OCI-M1 (cell line): ENCODE measurements around the gene TFAP2D.

Experiments
- DNase-seq: peaks from one replicate; lab custom pipeline; 2025; lab: John Stamatoyannopoulos, UW

The TFAP2D gene

DNA sequence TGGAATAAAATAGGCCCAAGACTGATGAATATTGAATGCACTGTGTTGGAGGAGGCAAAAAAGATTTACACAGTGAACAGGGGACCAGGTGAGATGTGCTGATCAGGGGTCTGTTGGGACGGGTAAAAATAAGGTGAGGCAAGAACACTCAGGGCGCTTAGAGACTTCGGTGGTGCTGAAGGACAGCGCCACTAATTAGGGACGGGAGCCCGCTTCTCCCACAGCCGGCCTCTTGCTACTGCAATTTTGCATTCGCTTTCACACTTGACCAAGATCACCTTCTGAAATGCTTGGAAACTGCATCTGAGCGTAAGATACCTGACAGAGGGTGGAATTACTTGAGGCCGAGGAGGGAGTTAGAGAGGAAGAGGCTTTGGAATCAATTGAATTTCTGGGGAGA lies 7.3 kb downstream of the TFAP2D start:
- peak; percentile 50 for DNase-seq

DNA sequence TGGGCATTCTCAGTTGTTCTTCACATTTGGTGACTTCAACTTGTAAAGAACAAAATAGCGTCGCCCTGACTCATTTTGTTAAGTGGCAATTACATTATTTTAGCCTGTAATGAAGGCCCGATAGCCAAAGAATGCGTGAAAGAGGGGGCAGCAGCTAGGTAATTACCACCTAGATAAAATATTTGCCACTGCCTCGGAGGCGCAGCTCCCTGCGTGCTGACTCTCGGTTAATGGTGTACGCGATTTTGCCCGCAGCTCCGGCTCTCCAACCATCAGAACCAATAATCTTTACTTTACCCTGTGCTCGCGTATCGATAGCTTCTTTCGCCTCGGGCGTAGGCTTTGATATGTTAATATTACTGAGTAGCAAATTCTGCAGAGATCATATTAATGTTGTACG lies 8.7 kb downstream of the TFAP2D start:
- DNase-seq: no peak

DNA sequence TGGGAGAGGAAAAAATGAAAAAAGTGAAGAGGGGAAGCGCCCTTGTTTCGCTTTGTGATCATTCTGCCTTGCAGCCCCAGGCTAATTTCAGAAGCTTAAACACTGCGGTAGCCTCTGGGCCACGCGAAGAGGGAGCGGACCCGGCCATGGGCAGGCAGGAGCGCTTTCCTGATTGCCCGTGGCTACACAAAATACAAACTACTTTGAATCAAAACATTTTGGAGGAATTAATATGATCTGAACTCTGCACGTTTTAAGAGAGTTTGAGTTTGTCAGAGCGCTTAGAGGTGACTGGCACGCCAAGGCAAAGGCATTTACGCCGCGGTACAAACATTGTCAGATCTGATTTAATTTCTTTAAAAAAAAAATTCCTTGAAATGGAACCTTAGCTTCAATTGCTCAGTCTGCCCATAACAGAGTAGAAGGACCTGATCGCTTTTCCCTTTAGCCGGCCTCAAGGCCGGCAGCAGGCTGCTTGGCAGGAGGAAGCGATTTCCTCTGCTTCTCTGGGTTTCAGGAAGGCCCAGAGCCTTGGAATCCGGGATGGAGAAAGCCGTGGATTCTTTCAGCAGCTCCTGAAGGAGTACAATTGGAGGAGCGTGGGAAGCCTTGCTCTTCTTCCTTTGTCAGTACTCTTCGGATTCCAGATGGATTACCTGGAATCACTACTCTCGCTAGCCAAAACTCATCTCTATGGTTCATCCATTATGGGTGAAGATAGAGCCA lies 9.7 kb downstream of the TFAP2D start:
- no peak for DNase-seq

DNA sequence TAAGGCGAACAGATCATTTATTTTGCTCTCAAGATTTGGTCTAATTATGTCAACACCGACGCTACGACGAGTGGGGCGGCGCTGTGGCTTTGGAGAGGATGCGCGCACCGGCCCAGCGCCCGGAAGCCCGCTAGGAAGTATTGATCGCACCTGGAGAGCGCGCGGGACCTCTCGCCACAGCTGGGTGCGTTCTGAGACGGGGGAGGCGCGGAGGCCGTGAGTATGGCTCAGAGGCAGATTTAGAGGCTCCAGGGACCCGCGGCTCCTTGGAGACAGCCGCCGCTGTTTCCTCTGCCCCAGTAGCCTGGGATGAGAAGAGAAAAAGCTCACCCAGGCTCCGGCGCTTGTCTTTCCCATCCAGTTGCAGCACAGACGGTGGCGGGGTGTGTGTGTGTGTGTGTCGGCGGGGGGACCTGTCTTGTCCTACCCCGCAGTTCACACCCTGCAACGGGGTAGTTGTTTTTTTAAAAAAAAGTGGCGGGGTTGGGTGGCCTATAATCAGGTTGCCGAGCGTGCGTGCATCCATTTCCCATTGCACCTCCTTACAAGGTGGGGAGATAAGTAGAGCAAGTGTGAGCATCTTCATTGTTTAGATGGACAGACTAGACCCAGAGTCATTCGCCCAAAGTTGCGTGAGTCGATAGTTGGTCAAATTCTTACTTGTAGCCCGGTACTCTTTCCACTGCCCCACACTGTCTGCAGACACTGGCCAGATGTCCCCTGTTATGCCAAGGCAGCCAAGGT lies 11.2 kb downstream of the TFAP2D start:
- DNase-seq: no peak

DNA sequence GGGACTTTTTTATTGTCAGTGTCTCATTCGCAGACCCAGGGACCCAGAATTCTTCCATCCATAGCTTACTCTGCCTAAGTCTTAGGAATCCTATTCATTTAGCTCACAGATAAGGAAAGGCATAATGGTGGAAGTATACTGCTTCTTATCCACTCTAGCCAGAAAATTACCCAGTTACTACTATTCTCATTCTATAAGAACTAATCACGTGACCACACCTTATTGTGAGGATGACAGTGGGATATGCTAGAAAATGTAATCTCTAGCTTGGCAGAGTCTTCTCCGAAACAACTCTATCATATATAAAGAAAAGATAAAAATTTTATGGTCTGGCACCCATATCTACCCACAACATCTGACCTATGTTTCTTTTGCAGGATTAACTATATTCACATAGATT lies 21.2 kb downstream of the TFAP2D start:
- no peak for DNase-seq

DNA sequence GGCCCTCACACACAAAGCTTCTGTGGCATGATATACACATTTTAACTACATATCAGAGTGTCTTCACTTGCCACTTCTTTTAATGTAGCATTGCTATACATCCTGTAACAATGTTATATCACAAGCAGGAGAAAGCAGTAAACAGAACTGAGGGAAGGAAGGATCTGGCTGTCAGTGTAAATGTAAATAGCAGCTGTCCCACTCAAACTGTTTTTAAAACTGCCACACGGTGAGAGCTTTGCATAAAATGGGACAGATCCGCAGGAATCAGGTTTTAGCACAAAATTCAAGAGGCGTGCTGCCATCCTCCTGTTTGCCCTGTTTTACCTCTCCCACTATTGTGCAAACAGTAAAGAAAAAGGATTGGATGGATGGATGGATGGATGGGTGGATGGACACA lies 28.8 kb downstream of the TFAP2D start:
- no peak for DNase-seq

DNA sequence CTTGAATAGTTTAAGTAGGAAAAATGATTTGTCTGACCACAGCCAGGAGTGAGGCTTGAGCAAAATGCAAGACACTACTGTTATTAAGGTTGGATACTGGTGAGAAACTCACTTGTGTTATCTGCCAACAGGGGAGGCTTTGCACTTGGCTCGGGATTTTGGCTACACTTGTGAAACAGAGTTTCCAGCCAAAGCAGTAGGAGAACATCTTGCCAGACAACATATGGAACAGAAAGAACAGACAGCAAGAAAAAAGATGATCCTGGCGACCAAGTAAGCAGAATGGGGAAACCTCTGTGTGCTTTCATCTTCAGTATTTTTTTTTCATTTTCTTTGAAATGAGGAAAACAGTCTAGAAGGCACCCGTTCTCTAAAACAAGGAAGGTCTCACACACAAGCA lies 31.6 kb downstream of the TFAP2D start:
- no peak for DNase-seq

DNA sequence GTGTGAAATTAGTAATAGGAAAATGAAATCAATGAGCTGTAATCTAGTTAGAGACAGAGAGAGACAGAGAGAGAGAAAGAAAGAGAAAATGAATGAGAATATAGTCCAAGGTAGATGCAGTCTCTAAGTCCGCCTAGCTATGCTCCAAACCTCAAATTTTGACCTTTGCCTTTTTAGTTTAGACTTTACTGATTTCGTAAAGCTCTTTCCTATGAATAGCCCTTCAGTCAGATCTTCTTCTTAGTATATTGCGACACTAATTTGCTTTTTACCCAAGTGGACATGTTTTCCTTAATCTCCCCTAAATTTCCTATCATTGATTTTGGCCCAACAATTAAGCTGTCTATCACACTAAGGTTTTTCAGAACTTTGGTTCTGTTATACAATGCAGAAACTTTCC lies 49.5 kb downstream of the TFAP2D start:
- no peak for DNase-seq

DNA sequence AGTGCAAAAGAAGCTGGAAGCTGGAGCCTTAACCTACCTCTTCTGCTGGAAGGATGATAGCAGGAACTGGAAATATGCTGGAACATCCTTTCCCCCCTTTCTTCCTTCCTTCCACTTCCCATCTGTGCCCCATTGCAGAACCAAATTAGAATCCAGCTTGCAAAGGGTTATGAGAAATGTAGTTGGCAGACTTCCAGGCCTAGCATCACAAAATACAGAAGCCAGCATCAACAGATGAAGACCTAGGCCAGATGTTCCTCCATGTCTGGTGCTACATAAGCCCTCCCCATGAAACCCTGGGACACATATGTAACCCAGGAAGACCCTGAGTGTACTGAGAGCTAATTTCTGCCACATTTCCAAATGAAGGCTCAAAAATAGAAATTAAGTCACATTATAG lies 65.4 kb downstream of the TFAP2D start:
- no peak for DNase-seq

DNA sequence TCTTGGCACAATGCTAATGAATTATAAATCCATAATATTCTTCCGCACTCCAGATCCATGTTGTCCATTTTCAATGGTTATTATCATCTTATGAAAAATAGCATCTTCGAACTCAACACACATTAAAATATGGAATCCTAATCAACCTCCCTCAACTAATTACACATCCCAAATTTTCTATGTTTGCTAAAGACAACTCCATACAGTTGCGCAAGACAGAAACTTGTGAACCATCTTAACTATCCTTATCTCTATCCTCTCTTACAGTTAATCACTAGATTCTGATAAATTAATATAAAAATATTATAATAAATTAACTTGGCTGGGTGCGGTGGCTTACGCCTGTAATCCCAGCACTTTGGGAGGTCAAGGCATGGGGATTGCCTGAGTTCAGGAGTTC lies 67.1 kb downstream of the TFAP2D start:
- DNase-seq: no peak

DNA sequence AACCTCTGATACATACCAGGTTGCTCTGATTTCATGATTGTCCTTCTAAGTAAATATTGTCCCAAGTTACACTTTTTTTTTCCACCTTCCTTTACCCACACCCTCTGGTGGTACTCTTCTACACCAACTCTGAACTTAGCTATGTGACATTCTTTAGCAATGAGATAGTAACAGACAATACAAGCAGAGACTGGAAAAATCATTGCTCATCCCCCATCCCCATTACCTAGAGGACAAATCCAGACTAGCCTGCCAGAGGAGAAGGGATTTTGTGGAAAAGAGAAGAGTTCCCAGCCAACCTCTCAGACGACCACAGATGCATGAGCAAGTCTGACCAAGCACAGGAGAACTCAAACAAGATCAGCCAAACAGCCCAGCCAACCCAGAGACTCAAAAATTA lies 72.6 kb downstream of the TFAP2D start:
- no peak for DNase-seq

DNA sequence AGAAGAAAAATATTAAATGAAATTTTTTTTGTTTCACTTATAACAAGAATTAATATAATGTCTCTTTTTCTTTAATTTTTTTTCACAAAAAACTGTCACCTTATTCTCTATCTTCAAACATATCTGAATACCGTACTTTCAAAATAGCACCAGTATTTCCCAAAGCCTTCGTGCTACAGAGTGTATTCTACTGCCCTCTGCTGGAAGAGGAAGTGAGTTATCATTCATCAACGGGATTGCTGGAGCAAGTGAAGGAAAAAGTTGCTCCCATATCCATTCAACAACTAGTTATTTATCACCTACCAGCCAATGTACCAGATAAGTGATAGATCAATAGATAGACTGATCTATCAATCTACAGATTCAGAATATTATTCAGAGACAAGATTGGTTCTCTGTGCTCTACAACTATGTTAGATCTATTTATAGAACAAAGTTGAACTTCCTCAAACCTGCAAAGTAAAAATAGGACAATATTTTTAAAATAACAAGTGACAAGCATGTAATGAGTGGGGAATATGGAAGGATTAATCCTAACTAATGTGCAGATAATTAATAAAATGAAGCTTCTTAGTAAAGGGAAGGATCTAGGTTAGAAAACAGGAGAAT lies 78.7 kb downstream of the TFAP2D start:
- DNase-seq: peak; percentile 75

DNA sequence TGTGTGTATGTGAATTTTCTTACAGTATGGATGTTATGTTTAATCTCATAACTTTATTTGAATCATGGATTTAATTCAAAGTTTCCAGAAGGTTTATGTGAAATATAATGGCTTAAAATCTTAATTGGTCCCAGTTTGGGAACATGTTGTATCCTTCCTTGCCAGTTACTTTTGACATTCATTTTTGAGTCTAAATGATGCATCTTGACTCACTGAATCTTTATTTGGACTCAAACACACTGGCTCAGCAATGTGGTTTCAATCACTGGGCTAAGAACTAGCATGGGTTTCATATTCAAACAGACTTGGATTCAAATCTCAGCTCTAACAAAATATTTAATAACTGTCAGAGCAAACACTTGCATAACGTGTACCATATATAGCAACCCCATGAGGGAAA lies 79.4 kb downstream of the TFAP2D start:
- no peak for DNase-seq

DNA sequence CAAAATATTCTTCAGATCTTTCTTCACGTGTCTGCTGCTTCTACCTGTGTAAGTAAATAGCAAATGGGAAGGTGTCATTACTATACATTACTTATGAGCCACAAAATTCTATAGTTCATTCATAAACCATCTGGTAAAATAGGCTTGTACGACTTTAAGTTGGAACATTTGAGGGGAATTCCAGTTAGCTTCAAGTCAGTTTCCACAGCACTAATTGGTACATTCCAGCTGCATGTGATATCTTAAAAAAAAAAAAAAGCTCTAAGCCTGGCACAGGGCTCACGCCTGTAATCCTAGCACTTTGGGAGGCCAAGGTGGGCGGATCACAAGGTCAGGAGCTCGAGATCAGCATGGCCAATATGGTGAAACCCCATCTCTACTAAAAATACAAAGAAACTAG lies 82.2 kb downstream of the TFAP2D start:
- no peak for DNase-seq

DNA sequence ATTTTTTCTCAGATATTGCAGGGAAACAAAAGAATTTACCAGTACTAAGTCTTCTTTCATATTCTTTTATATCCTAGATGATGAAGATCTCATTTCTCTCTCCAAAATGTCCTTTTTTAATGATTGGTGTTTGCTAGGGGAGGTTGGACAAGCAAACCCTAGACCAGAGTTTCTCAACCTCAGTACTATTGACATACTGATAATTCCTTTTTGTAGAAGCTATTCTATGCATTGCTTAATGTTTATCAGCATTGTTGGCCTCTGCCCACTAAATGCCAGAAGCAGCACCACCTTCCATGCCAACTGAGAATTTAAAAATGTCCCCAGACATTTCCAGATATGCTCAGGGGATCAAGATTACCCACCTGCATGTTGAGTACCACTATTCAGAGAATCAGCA lies 91.0 kb downstream of the TFAP2D start:
- DNase-seq: no peak

DNA sequence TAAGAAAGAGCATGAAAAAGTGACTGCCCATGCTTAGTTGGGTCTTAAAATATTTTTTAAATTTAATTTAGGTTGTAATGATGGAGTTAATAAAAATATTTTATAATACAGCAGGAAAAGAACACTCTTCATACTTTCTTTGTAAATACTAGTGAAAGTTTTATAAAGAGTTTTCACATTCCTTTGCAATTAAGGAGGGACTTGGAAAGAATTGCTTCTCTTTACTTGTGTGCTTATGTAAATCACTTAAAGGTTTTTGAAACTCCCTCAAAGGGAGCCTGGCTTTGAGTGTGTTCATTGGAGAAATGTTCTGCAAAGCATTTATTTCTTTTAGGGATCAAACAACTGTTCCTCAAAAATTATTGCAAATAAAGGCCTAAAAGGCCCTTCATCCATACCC lies 93.7 kb downstream of the TFAP2D start:
- no peak for DNase-seq

DNA sequence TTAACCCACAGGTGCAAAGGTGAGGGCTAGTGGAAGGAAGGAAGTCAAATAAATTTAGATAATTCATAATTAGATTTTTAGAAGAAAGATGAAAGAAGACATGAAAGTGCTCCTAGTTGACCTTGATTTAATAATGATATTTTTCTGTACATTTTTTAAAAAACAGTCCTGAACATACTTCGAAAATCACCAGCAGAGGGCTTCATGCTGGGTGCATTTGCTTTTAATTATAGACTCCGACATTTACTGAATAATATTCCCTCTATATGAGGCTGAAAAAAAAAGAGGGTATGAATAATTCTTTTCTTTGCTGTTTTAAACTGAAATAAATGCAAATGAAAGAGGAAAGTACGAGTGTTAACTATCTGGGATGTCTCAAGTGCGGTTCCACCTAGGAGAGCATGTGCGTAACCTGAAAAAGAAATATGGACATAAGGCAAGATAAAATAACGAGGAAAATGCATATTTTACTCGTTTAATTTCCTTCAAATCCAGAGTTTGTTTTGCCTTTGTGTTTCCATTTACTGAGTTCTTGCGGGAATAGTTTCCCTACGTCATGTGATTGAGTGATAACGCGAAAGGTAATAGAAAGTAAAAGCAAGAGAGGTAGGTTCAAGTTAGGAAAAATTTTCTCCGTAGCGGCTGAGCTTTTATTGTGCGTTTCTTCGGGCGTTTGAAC lies 102.2 kb downstream of the TFAP2D start:
- peak; percentile 74 for DNase-seq

DNA sequence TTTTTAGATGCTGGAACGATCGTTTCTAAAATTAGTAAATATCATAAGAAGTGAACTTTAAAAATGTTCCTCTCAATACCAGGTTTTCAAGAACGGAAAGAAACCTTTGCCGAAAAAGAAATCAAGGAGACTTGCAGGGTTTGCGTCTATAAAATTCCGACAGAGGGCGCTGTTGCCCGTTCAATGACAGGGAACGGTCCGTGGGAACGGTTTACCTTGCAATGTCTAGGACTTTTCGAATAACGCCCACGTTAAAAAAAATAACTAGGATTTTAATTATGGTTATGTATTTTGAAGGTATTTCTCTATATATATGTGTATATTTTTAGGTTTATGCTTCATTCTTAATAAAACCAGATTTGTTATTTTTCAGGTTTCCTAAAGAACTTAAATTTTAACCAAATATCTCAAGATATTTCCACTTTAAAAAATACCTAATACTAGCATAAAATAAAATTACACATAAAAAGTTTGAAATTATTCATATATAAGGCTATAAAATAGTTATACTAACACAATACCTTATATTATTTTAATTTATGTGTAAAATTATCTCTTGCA lies 102.9 kb downstream of the TFAP2D start:
- peak; percentile 92 for DNase-seq

DNA sequence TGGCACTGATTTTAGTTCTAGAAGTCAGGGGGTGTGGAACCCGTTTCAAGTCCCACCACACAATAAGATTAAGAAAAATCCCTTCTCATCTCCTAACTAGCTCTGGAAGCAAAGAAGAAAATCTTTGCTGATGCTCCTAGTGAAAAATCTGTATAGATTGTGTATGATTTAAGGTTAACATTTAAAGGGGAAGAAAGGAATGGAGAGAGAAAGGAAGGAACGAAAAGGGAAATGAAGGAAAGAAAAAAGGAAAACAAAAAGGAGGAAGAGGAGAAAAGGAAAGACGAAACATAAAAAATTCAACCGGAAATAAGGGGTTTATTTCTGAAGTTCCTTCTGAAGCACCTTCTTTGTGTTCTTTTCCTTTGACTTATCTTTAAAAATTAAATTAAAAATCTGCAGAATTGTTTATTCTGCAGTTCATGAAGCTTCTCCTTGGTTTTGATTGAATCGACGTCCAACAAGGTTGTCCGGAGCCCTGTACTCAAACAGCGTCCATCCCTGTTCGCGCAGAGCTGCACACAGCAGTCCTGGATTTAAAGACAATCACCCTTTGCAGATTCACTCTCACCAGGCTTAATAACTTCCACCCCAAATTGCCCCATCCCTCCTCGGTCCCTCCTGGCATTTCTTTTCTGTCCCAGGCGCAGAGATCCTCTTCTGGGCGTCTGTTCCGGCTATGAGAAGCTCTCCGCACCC lies 103.8 kb downstream of the TFAP2D start:
- no peak for DNase-seq

DNA sequence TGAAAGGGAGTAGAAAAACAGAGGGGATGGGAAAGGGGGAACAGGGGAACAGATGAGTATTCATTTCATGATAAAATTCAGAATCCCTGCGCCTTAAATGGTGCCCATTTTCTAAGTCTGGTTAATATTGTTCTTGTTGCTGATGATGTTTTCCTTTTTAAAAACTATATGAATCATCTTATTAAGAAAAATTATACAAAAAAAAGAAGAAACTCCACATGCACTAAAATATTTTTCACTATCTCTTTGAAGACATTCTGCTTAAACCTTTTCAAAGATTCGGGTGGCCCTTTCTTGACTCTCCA lies 104.3 kb downstream of the TFAP2D start:
- DNase-seq: no peak

DNA sequence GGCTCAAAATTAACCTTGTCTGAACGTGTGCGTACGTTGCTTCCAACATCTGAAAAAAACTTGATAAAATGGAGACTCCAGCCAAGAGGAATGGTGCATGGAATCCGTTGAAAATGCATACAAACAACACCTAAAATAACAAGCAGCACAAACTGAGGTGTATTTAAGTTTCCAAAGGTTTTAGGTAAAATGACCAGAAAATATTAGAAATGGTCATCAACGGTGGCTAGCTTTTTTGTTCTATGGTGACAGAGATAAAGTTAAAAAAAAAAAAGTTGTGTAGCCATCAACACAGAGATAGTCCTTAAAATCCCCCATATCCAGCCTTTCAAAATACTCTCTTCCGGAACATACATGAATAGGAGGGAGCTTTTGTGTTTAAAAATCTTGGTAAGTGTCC lies 104.7 kb downstream of the TFAP2D start:
- no peak for DNase-seq

DNA sequence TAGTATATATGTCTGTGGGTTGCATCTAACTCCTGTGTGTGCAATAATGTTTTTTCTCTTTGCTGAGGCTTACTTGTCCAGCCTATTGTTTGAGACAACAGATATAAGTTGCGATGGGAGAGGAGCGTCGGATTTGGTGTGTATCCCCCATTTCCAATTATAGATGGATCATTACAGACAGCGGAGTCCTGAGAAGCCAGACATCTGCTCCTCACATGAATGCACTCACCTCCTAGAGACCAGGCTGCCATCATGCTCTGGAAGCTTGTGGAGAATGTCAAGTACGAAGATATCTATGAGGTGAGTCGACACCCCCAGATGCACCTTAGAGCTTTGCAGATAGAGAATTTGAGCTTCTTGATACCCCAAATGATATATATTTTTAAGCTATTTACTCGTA lies 105.3 kb downstream of the TFAP2D start, which contains the start of gene TFAP2B:
Gene TFAP2B (plus strand): TSS at position 199 of the 400 bp plus-strand sequence. CDS start 21 bp downstream, at position 220.
- no peak for DNase-seq
